ENCODE data around the gene LSMEM2.
A peak's percentile ranks its signal among the peaks of the same experiment; 100 is the strongest.

LSMEM2 gene

DNA sequence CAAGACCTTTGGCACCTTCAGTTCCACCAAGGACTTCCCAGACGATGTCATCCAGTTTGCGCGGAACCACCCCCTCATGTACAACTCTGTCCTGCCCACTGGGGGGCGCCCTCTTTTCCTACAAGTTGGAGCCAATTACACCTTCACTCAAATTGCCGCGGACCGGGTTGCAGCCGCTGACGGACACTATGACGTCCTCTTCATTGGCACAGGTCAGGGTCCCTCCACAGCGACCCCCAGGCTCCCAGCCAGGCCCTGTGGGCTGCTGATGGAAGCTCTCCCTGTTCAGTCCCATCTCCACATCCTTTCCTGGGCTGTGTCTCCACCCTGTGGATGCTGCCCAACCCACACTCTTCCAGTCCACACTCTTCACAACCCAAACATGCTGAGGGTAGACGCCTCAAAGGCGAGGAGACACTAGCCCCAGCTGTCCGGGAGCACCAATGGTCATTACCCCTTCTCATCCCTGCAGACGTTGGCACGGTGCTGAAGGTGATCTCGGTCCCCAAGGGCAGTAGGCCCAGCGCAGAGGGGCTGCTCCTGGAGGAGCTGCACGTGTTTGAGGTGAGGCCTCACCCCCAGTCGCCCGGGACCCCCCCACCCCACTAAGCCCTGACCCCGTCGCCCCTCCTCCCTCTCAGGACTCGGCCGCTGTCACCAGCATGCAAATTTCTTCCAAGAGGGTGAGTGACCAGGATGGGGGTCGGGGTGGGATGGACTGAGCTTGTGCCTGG, 4.3 kb upstream of the LSMEM2 start:
- Histone ChIP-seq H3K4me2 (ENCODE audit: low read depth, low read length, poor library complexity, severe bottlenecking) (no peak overlapping the region), H3K4me3 (ENCODE audit: low read length, poor library complexity, severe bottlenecking) (no peak overlapping the region), H3K36me3 (ENCODE audit: insufficient read depth, low read length) (no peaks in the 10 kb centered on the region), H3K9me3 (ENCODE audit: insufficient read depth, low read depth, low read length) (no peaks in the 10 kb centered on the region), H3K27me3 (ENCODE audit: insufficient read depth, low read length, poor library complexity, severe bottlenecking) (no peaks in the 10 kb centered on the region), H2AFZ (ENCODE audit: low read length) (0 out of 2 replicates have a peak overlapping the region, but pooled peaks have one; percentile 44), H4K20me1 (ENCODE audit: insufficient read depth, low read length, poor library complexity, severe bottlenecking) (no peaks in the 10 kb centered on the region), H3K9me2 (replicated peaks; ENCODE audit: low read depth, low read length) (no peaks in the 10 kb centered on the region), H3F3A (ENCODE audit: low read depth) (no peaks in the 10 kb centered on the region), H3K9ac (ENCODE audit: low read depth, low read length, poor library complexity, severe bottlenecking) (no peak overlapping the region), H3K79me2 (ENCODE audit: insufficient read depth, low read length) (no peaks in the 10 kb centered on the region), H3K4me1 (ENCODE audit: insufficient read depth, low read length, poor library complexity, severe bottlenecking) (no peaks in the 10 kb centered on the region)
- TF ChIP-seq, protein P1, sequence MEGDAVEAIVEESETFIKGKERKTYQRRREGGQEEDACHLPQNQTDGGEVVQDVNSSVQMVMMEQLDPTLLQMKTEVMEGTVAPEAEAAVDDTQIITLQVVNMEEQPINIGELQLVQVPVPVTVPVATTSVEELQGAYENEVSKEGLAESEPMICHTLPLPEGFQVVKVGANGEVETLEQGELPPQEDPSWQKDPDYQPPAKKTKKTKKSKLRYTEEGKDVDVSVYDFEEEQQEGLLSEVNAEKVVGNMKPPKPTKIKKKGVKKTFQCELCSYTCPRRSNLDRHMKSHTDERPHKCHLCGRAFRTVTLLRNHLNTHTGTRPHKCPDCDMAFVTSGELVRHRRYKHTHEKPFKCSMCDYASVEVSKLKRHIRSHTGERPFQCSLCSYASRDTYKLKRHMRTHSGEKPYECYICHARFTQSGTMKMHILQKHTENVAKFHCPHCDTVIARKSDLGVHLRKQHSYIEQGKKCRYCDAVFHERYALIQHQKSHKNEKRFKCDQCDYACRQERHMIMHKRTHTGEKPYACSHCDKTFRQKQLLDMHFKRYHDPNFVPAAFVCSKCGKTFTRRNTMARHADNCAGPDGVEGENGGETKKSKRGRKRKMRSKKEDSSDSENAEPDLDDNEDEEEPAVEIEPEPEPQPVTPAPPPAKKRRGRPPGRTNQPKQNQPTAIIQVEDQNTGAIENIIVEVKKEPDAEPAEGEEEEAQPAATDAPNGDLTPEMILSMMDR (conservative IDR thresholded peaks at IDR 0.05; ENCODE audit: low read length), result peak; percentile 98
- no peak for TF ChIP-seq EZH2phosphoT487 (IDR thresholded peaks at IDR 0.05; ENCODE audit: borderline replicate concordance)

DNA sequence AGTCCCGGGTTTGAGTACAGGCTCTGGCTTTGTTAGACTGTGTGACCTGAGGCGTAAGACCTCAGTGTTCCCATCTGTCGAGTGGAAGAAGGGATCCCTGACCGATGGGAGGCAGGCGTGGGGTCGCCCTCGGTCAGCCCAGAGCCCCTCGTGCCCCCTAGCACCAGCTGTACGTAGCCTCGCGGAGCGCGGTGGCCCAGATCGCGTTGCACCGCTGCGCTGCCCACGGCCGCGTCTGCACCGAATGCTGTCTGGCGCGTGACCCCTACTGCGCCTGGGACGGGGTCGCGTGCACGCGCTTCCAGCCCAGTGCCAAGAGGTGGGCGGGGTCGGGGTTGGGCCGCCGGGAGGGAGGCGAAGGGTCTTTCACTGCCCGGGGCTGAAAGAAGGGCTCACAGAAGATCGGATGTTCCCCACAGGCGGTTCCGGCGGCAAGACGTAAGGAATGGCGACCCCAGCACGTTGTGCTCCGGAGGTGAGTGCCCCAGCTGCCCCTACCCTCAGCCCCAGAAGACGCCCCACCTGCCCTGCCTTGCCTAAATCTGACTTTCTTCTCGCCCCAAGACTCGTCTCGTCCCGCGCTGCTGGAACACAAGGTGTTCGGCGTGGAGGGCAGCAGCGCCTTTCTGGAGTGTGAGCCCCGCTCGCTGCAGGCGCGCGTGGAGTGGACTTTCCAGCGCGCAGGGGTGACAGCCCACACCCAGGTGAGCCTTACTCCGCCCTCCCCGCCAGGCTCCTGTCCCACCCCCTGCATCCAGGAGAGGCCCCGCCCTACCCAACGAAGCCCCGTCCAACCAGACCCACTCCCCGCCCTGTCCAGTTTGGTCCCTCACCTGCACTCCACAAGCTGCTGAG, 3.5 kb upstream of the LSMEM2 start:
- Histone ChIP-seq H4K20me1 (ENCODE audit: insufficient read depth, low read length, poor library complexity, severe bottlenecking) (no peaks in the 10 kb centered on the region), H3K4me2 (ENCODE audit: low read depth, low read length, poor library complexity, severe bottlenecking) (no peak overlapping the region), H3K79me2 (ENCODE audit: insufficient read depth, low read length) (no peaks in the 10 kb centered on the region), H3K4me1 (ENCODE audit: insufficient read depth, low read length, poor library complexity, severe bottlenecking) (no peaks in the 10 kb centered on the region), H3K9ac (ENCODE audit: low read depth, low read length, poor library complexity, severe bottlenecking) (no peak overlapping the region), H3K4me3 (ENCODE audit: low read length, poor library complexity, severe bottlenecking) (no peak overlapping the region), H3K9me3 (ENCODE audit: insufficient read depth, low read depth, low read length) (no peaks in the 10 kb centered on the region), H3K27me3 (ENCODE audit: insufficient read depth, low read length, poor library complexity, severe bottlenecking) (no peaks in the 10 kb centered on the region), H3K9me2 (replicated peaks; ENCODE audit: low read depth, low read length) (no peaks in the 10 kb centered on the region), H2AFZ (ENCODE audit: low read length) (no peak overlapping the region), H3K36me3 (ENCODE audit: insufficient read depth, low read length) (no peaks in the 10 kb centered on the region), H3F3A (ENCODE audit: low read depth) (no peaks in the 10 kb centered on the region)
- no peak for TF ChIP-seq EZH2phosphoT487 (IDR thresholded peaks at IDR 0.05; ENCODE audit: borderline replicate concordance)
- TF ChIP-seq, protein P1 (conservative IDR thresholded peaks at IDR 0.05; ENCODE audit: low read length), result no peak

DNA sequence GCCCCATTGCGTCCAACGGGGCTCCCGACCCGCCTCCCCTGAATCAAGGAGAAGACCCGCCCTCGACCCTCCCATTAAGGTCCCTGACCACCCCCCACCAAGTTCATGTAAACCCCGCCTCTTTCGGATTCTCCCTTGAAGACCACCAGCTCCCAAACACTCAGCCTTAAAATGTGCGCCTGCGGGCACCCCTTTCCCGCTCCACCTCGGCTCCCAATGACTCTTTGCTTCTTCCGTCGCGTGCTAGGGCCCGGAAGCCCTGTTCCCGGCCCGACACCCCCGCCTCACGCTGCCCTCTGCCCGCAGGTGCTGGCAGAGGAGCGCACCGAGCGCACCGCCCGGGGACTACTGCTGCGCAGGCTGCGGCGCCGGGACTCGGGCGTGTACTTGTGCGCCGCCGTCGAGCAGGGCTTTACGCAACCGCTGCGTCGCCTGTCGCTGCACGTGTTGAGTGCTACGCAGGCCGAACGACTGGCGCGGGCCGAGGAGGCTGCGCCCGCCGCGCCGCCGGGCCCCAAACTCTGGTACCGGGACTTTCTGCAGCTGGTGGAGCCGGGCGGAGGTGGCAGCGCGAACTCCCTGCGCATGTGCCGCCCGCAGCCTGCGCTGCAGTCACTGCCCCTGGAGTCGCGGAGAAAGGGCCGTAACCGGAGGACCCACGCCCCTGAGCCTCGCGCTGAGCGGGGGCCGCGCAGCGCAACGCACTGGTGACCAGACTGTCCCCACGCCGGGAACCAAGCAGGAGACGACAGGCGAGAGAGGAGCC, 2.7 kb upstream of the LSMEM2 start:
- no peaks in the 10 kb centered on the region for H3K9me3 ChIP-seq (ENCODE audit: insufficient read depth, low read depth, low read length)
- no peaks in the 10 kb centered on the region for H3K27me3 ChIP-seq (ENCODE audit: insufficient read depth, low read length, poor library complexity, severe bottlenecking)
- no peak overlapping the region for H3K9ac ChIP-seq (ENCODE audit: low read depth, low read length, poor library complexity, severe bottlenecking)
- H3K4me2 ChIP-seq (ENCODE audit: low read depth, low read length, poor library complexity, severe bottlenecking), result no peak overlapping the region
- TF ChIP-seq, protein P1 (conservative IDR thresholded peaks at IDR 0.05; ENCODE audit: low read length), result no peak
- no peaks in the 10 kb centered on the region for H3K4me1 ChIP-seq (ENCODE audit: insufficient read depth, low read length, poor library complexity, severe bottlenecking)
- H3K4me3 ChIP-seq (ENCODE audit: low read length, poor library complexity, severe bottlenecking), result no peak overlapping the region
- no peaks in the 10 kb centered on the region for H3K79me2 ChIP-seq (ENCODE audit: insufficient read depth, low read length)
- no peaks in the 10 kb centered on the region for H3K36me3 ChIP-seq (ENCODE audit: insufficient read depth, low read length)
- no peaks in the 10 kb centered on the region for H3K9me2 ChIP-seq (replicated peaks; ENCODE audit: low read depth, low read length)
- no peaks in the 10 kb centered on the region for H3F3A ChIP-seq (ENCODE audit: low read depth)
- no peaks in the 10 kb centered on the region for H4K20me1 ChIP-seq (ENCODE audit: insufficient read depth, low read length, poor library complexity, severe bottlenecking)
- no peak overlapping the region for H2AFZ ChIP-seq (ENCODE audit: low read length)

Measured in Loucy (cell line).